Measurements from ENCODE around the gene ADAM19. TPM values are rescaled to one million over a fixed set of nuclear protein-coding genes. Genes with fewer than 3 reads are reported as not detected.

ADAM19 gene
- polyA plus RNA-seq, 1 of the 3 experiments (the other 2 are of a cell fraction), result 46.9 TPM

DNA sequence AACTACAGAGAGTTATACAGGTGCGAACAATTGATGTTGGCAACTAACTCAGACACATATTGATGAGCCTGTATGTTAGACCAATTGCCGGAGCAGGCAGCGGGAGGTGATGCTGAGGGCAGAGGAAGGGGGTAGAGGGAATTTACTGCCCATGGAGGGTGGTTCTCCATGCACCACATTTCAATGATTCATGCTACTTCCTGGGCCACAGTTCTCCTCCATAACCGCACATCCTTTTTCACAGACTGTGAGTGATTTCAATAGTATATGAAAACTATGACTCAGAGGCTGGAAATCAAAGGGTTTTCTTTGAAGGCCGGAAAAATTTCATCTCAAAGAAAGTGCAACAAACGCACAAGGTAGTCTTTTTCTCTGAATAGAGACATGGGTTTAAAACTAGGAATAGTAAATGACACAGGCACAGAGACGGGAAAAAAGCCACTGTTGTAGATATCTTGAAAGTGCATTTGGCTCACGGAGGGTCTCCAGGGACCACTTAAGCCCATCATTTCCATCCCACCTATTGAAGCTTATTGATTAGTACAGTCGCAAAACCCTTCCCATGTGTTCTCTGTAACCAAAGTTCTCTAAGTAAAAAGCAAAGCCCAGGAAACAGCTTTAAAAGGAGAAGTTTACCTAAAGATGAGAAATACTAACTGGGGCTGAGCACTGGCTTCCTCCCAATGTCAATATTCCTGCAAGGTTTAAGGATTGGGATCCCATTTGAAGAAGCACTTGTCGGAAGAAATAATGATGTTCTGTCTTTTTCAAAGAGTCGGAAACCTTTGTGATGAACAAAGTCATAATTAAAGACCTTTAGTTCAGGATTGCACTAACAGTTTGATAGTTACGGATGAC lies 28.0 kb upstream of the ADAM19 start:
- H3F3A ChIP-seq (replicated peaks; ENCODE audit: insufficient read depth), result peaks cover 49% of the 10 kb centered on the region
- no peaks in the 10 kb centered on the region for H3K9me2 ChIP-seq
- H3K36me3 ChIP-seq (replicated peaks in 1 of 2; ENCODE audit: control insufficient read depth in 1 of 2, insufficient read depth in 2 of 2, low read length in 1 of 2), result no peaks in the 10 kb centered on the region
- peak overlapping the region in 1 of 2 experiments; percentile 25; a peak in 1 of 4 replicates for H3K4me3 ChIP-seq (ENCODE audit: low read depth in 2 of 2, low read length in 1 of 2)
- ChIA-PET CTCF (no interaction called here), POLR2A (no interaction called here)
- WGBS (ENCODE audit: low lambda C conversion rate), result 45% methylated on average over 12 of the region's 12 CpGs
- peak overlapping the region; percentile 66 for H2AFZ ChIP-seq (ENCODE audit: low read depth)
- peak overlapping the region; percentile 8 to 98; a peak in 2 of 4 replicates for H3K27ac ChIP-seq (ENCODE audit: low read depth in 2 of 2, low read length in 1 of 2)
- no peaks in the 10 kb centered on the region for H3K9me3 ChIP-seq
- H3K4me1 ChIP-seq (ENCODE audit: control insufficient read depth in 1 of 2, insufficient read depth in 2 of 2, low read depth in 1 of 2, low read length in 1 of 2), result peaks cover 0 to 37% of the 10 kb centered on the region in 2 experiments; a peak in 2 of 4 replicates
- DNase-seq, result no peak
- peak overlapping the region; percentile 76 for H3K4me2 ChIP-seq
- no peaks in the 10 kb centered on the region for H3K27me3 ChIP-seq (ENCODE audit: insufficient read depth)
- no peaks in the 10 kb centered on the region for H4K20me1 ChIP-seq (ENCODE audit: insufficient read depth)
- H3K79me2 ChIP-seq (ENCODE audit: insufficient read depth), result no peaks in the 10 kb centered on the region
- peak overlapping the region; percentile 71 for H3K9ac ChIP-seq
- TF ChIP-seq TCF12 (IDR thresholded peaks at IDR 0.05) (peak; percentile 94), FOSL2 (IDR thresholded peaks at IDR 0.05; ENCODE audit: borderline replicate concordance, low read depth) (peak; percentile 98), NFIC (IDR thresholded peaks at IDR 0.05; ENCODE audit: borderline replicate concordance) (peak; percentile 83), CHD2 (IDR thresholded peaks at IDR 0.05; ENCODE audit: low read length, partially characterized antibody) (no peak), EP300 (IDR thresholded peaks at IDR 0.05; ENCODE audit: borderline replicate concordance in 1 of 2, low read depth in 1 of 2, low read length in 1 of 2) (peak; percentile 52 to 93), FOXJ3 (CRISPR knock-in tag; IDR thresholded peaks at IDR 0.05) (no peak), JUND (IDR thresholded peaks at IDR 0.05) (peak; percentile 96), TEAD4 (IDR thresholded peaks at IDR 0.05; ENCODE audit: borderline replicate concordance, insufficient read depth) (peak; percentile 80), RCOR1 (IDR thresholded peaks at IDR 0.05; ENCODE audit: low read length) (no peak), MEF2A (IDR thresholded peaks at IDR 0.05; ENCODE audit: borderline replicate concordance, low read depth) (0 out of 2 replicates have a peak, but pooled peaks have one; percentile 39), RXRA (IDR thresholded peaks at IDR 0.05; ENCODE audit: borderline replicate concordance, low read depth) (peak; percentile 97), ELF1 (IDR thresholded peaks at IDR 0.05) (peak; percentile 63), RAD21 (IDR thresholded peaks at IDR 0.05; ENCODE audit: low read length) (no peak), POLR2AphosphoS5 (IDR thresholded peaks at IDR 0.05; ENCODE audit: low read depth, low read length) (peak; percentile 79; the same call in 1 of the 2 replicates), RFX5 (IDR thresholded peaks at IDR 0.05; ENCODE audit: low read length) (no peak)
- TF ChIP-seq, protein P1, sequence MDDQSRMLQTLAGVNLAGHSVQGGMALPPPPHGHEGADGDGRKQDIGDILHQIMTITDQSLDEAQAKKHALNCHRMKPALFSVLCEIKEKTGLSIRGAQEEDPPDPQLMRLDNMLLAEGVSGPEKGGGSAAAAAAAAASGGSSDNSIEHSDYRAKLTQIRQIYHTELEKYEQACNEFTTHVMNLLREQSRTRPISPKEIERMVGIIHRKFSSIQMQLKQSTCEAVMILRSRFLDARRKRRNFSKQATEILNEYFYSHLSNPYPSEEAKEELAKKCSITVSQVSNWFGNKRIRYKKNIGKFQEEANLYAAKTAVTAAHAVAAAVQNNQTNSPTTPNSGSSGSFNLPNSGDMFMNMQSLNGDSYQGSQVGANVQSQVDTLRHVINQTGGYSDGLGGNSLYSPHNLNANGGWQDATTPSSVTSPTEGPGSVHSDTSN (IDR thresholded peaks at IDR 0.05), result peak; percentile 94
- TF ChIP-seq, protein P2, sequence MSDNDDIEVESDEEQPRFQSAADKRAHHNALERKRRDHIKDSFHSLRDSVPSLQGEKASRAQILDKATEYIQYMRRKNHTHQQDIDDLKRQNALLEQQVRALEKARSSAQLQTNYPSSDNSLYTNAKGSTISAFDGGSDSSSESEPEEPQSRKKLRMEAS (IDR thresholded peaks at IDR 0.05; ENCODE audit: low read depth), result peak; percentile 72; the same call in 1 of the 2 replicates
- TF ChIP-seq, protein P3, sequence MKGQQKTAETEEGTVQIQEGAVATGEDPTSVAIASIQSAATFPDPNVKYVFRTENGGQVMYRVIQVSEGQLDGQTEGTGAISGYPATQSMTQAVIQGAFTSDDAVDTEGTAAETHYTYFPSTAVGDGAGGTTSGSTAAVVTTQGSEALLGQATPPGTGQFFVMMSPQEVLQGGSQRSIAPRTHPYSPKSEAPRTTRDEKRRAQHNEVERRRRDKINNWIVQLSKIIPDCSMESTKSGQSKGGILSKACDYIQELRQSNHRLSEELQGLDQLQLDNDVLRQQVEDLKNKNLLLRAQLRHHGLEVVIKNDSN (IDR thresholded peaks at IDR 0.05; ENCODE audit: borderline replicate concordance, low read depth), result no peak
- TF ChIP-seq, protein P4, sequence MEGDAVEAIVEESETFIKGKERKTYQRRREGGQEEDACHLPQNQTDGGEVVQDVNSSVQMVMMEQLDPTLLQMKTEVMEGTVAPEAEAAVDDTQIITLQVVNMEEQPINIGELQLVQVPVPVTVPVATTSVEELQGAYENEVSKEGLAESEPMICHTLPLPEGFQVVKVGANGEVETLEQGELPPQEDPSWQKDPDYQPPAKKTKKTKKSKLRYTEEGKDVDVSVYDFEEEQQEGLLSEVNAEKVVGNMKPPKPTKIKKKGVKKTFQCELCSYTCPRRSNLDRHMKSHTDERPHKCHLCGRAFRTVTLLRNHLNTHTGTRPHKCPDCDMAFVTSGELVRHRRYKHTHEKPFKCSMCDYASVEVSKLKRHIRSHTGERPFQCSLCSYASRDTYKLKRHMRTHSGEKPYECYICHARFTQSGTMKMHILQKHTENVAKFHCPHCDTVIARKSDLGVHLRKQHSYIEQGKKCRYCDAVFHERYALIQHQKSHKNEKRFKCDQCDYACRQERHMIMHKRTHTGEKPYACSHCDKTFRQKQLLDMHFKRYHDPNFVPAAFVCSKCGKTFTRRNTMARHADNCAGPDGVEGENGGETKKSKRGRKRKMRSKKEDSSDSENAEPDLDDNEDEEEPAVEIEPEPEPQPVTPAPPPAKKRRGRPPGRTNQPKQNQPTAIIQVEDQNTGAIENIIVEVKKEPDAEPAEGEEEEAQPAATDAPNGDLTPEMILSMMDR (IDR thresholded peaks at IDR 0.05), result no peak
- TF ChIP-seq, protein P5, sequence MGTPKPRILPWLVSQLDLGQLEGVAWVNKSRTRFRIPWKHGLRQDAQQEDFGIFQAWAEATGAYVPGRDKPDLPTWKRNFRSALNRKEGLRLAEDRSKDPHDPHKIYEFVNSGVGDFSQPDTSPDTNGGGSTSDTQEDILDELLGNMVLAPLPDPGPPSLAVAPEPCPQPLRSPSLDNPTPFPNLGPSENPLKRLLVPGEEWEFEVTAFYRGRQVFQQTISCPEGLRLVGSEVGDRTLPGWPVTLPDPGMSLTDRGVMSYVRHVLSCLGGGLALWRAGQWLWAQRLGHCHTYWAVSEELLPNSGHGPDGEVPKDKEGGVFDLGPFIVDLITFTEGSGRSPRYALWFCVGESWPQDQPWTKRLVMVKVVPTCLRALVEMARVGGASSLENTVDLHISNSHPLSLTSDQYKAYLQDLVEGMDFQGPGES (IDR thresholded peaks at IDR 0.05; ENCODE audit: low read depth, low read length), result no peak
- TF ChIP-seq, protein P6, sequence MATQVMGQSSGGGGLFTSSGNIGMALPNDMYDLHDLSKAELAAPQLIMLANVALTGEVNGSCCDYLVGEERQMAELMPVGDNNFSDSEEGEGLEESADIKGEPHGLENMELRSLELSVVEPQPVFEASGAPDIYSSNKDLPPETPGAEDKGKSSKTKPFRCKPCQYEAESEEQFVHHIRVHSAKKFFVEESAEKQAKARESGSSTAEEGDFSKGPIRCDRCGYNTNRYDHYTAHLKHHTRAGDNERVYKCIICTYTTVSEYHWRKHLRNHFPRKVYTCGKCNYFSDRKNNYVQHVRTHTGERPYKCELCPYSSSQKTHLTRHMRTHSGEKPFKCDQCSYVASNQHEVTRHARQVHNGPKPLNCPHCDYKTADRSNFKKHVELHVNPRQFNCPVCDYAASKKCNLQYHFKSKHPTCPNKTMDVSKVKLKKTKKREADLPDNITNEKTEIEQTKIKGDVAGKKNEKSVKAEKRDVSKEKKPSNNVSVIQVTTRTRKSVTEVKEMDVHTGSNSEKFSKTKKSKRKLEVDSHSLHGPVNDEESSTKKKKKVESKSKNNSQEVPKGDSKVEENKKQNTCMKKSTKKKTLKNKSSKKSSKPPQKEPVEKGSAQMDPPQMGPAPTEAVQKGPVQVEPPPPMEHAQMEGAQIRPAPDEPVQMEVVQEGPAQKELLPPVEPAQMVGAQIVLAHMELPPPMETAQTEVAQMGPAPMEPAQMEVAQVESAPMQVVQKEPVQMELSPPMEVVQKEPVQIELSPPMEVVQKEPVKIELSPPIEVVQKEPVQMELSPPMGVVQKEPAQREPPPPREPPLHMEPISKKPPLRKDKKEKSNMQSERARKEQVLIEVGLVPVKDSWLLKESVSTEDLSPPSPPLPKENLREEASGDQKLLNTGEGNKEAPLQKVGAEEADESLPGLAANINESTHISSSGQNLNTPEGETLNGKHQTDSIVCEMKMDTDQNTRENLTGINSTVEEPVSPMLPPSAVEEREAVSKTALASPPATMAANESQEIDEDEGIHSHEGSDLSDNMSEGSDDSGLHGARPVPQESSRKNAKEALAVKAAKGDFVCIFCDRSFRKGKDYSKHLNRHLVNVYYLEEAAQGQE (IDR thresholded peaks at IDR 0.05; ENCODE audit: low read depth, low read length), result peak; percentile 42; the same call in 1 of the 2 replicates

Measured in SK-N-SH (cell line).